K562 (cell line): Measurements from ENCODE around the gene MAGEC2. TPM values are rescaled to one million over a fixed set of nuclear protein-coding genes. Genes with fewer than 3 reads are reported as not detected.

Source experiments
- ATAC-seq: fragments of 200-7000 bp; cut with Tn5 transposase; 3 replicates; pipeline ENCODE4 v1.9.1; 2020; ENCODE audit warnings: moderate library complexity
- BruUV-seq: library from RNA; stranded (reverse); fragments of 400-500 nt; replicated peaks from 2 replicates; lab custom pipeline; 2021; lab: Mats Ljungman, UMichigan
- CTCF ChIA-PET: fragments of 300-600 bp; formaldehyde crosslinking; extraction: SDS; loops from one replicate; lab custom pipeline; 2021; ENCODE audit warnings: low intra/inter-chr PET ratio; lab: Yijun Ruan, JAX
- POLR2A ChIA-PET: fragments of 300-600, 350-650 bp; sonication (Branson Sonifier 250); formaldehyde crosslinking; extraction: SDS; loops from one replicate; lab custom pipeline; 2021; ENCODE audit warnings: antibody characterized with exemption, inconsistent platforms; lab: Yijun Ruan, JAX
- DNase-seq, 4 experiments: peaks; one replicate each; pipeline versions ENCODE4 v3.0.0 to v3.0.0-alpha.2; 2011 to 2018; ENCODE audit warnings: low spot score in 3 of 4, mixed read lengths in 3 of 4; ENCODE audit errors: extremely low read depth in 1 of 4
- FAIRE-seq: peaks from 2 replicates; lab custom pipeline; 2011; peaks lifted over from hg19 to GRCh38; lab: Jason Lieb, UNC
- H2AFZ ChIP-seq: 2 replicates; pipeline ENCODE4 v1.6.0; 2011; ENCODE audit warnings: low read depth, low read length, control low read depth, inconsistent platforms
- H3K27ac ChIP-seq: fragments of 200-600 bp; 3 replicates; pipeline ENCODE4 v1.8.0; 2011; ENCODE audit warnings: low read depth, mild to moderate bottlenecking, control low read depth, inconsistent platforms, low read length, moderate library complexity, mixed read lengths; ENCODE audit errors: extremely low read depth
- H3K27me3 ChIP-seq, 2 experiments: fragments of 300-600 bp in 1 of 2; 2 replicates in 1 of 2; 3 replicates in 1 of 2; pipeline versions ENCODE4 v1.6.0 to v1.8.0; 2011; ENCODE audit warnings: inconsistent platforms in 2 of 2, low read length in 2 of 2, mild to moderate bottlenecking in 1 of 2, mixed read lengths in 1 of 2, moderate library complexity in 1 of 2; ENCODE audit not compliant: control insufficient read depth in 2 of 2, insufficient read depth in 2 of 2
- H3K36me3 ChIP-seq: fragments of 300-600 bp; 3 replicates; pipeline ENCODE4 v1.8.0; 2011; ENCODE audit warnings: mild to moderate bottlenecking, low read length, inconsistent platforms; ENCODE audit not compliant: control insufficient read depth, insufficient read depth
- H3K4me1 ChIP-seq, 2 experiments: fragments of 200-600 bp in 1 of 2; replicated peaks in 1 of 2; 2 replicates in 1 of 2; 3 replicates in 1 of 2; pipeline versions ENCODE4 v1.5.1 to v1.8.0; 2011; ENCODE audit warnings: inconsistent platforms in 2 of 2, low read length in 2 of 2, mild to moderate bottlenecking in 1 of 2, mixed read lengths in 1 of 2, moderate library complexity in 1 of 2; ENCODE audit not compliant: control insufficient read depth in 2 of 2, insufficient read depth in 2 of 2
- H3K4me2 ChIP-seq: 2 replicates; pipeline ENCODE4 v1.6.1; 2011; ENCODE audit warnings: low read length, control low read depth, inconsistent platforms, mixed read lengths; ENCODE audit not compliant: insufficient read depth
- H3K4me3 ChIP-seq: fragments of 200-600 bp; sonication (generic), shearing (Covaris generic); 2 replicates; pipeline ENCODE4 v1.5.1; 2016; ENCODE audit warnings: control low read depth, inconsistent platforms
- H3K79me2 ChIP-seq: fragments of 200-600 bp; 3 replicates; pipeline ENCODE4 v1.8.0; 2011; ENCODE audit warnings: low read length, inconsistent platforms; ENCODE audit not compliant: control insufficient read depth, insufficient read depth
- H3K9ac ChIP-seq, 2 experiments: 2 replicates each; pipeline versions ENCODE4 v1.6.0 to v1.6.1; 2011; ENCODE audit warnings: low read depth in 2 of 2, low read length in 2 of 2, control low read depth in 1 of 2, inconsistent platforms in 1 of 2, mild to moderate bottlenecking in 1 of 2, mixed read lengths in 1 of 2; ENCODE audit not compliant: insufficient read depth in 1 of 2
- H3K9me1 ChIP-seq: one replicate; pipeline ENCODE4 v1.6.0; 2011; ENCODE audit warnings: inconsistent platforms, mild to moderate bottlenecking, low read length, moderate library complexity; ENCODE audit not compliant: control insufficient read depth, insufficient read depth
- H3K9me3 ChIP-seq: replicated peaks from 2 replicates; pipeline ENCODE4 v1.5.1; 2011; ENCODE audit warnings: low read depth, low read length, inconsistent platforms; ENCODE audit not compliant: control insufficient read depth, insufficient read depth
- H4K20me1 ChIP-seq: replicated peaks from 2 replicates; pipeline ENCODE4 v1.6.1; 2011; ENCODE audit warnings: low read length, inconsistent platforms, mixed read lengths; ENCODE audit not compliant: control insufficient read depth, insufficient read depth
- CCNT2 ChIP-seq: IDR thresholded peaks from 2 replicates; pipeline ENCODE4 v1.6.1; 2011; ENCODE audit warnings: borderline replicate concordance, low read depth, mild to moderate bottlenecking, moderate library complexity, mixed read lengths, low read length; ENCODE audit not compliant: insufficient read length; ENCODE audit errors: extremely low read depth
- CLOCK ChIP-seq: fragments of 250-450 bp; sonication (Bioruptor Pico); IDR thresholded peaks from 2 replicates; pipeline ENCODE4 v1.4.0; 2020; ENCODE audit warnings: mild to moderate bottlenecking, moderate library complexity, borderline replicate concordance
- LARP7 ChIP-seq: fragments of 450-650 bp; IDR thresholded peaks from 2 replicates; pipeline ENCODE4 v1.6.1; 2016
- MAFK ChIP-seq: IDR thresholded peaks from 2 replicates; pipeline ENCODE4 v1.6.1; 2011; ENCODE audit warnings: low read length, improper control_type of control experiment
- NFIC ChIP-seq: fragments of 450-650 bp; IDR thresholded peaks from 2 replicates; pipeline ENCODE4 v1.6.1; 2017; ENCODE audit warnings: mild to moderate bottlenecking, inconsistent platforms
- NFIX ChIP-seq: fragments of 250-450 bp; sonication (Bioruptor Pico); IDR thresholded peaks from 2 replicates; pipeline ENCODE4 v1.4.0; 2020; ENCODE audit warnings: low read depth, mild to moderate bottlenecking, moderate library complexity
- SNRNP70 ChIP-seq: fragments of 200-400 bp; formaldehyde crosslinking; optimal IDR thresholded peaks from 2 replicates; pipeline ENCODE3; 2017; ENCODE audit warnings: low read depth, low read length
- TCFL5 ChIP-seq: fragments of 250-450 bp; sonication (Bioruptor Pico); conservative IDR thresholded peaks from 2 replicates; pipeline ENCODE4 v1.6.1; 2021; ENCODE audit warnings: mild to moderate bottlenecking, moderate library complexity, matching md5 sums
- WGBS: fragments of 100-300 bp; shearing (Covaris generic); methylation state at CpG from one replicate; pipeline ENCODE4 v1.1.6; 2016; ENCODE audit warnings: low coverage, mixed read lengths; ENCODE audit not compliant: insufficient coverage; ENCODE audit errors: missing lambda C conversion rate; 5-methylcytosine and 5-hydroxymethylcytosine counted together
- in situ Hi-C: fragments of 300-500 bp; cut with MboI; formaldehyde crosslinking; loops from 4 replicates; pipeline ENCODE4 v1.15.0; 2018; ENCODE audit warnings: inconsistent platforms, mixed read lengths
- intact Hi-C: fragments of 100-400 bp; cut with micrococcal nuclease; formaldehyde crosslinking; loops from 2 replicates; pipeline ENCODE4 v1.14.2; 2022
- polyA plus RNA-seq, 8 experiments: library from polyadenylated mRNA; depleted of rRNA in 4 of 8; stranded (reverse) in 5 of 8; unstranded in 3 of 8; fragments of >200 nt; fragmentation: Nextera tagmentation in 2 of 8; fragmentation: Illumina TruSeq in 1 of 8; extraction: Ambion mirVana in 2 of 8; extraction: Trizol in 1 of 8; gene quantifications; 2 replicates each; pipeline versions ENCODE4 v1.2.1 to v1.2.3, GENCODE V29; 2011 to 2014; ENCODE audit warnings: inconsistent platforms in 1 of 8, missing spikeins in 1 of 8
- total RNA-seq, 7 experiments: library from RNA; depleted of rRNA in 6 of 7; stranded (reverse); fragments of >200 nt in 6 of 7; fragmentation: Illumina TruSeq in 2 of 7; extraction: Trizol in 2 of 7; gene quantifications; 2 replicates each; pipeline versions ENCODE4 v1.2.1 to v1.2.3, GENCODE V29; 2011 to 2021; ENCODE audit warnings: low replicate concordance in 1 of 7

MAGEC2 gene
- total and polyA plus RNA-seq, 9 of the 15 experiments (the other 6 are each of a cell fraction or from before 2014, with no cell fraction given) = 9.1 to 174 (median 78.0) TPM

GRCh38 chrX:142201113-142201512 lies 4.0 kb downstream of the MAGEC2 start:
- WGBS = 39% methylated on average over 2 of the region's 2 CpGs
- ChIA-PET CTCF (no interaction called here), POLR2A (no interaction called here)
- H3K9me3 ChIP-seq = no peaks in the 10 kb centered on the region
- peaks cover 21% of the 10 kb centered on the region; the same call in 1 of the 3 replicates for H3K36me3 ChIP-seq
- TF ChIP-seq NFIC (peak; percentile 94), LARP7 (no peak), SNRNP70 (no peak), CCNT2 (no peak), CLOCK (no peak), MAFK (no peak), TCFL5 (CRISPR knock-in tag) (no peak), NFIX (peak; percentile 91)
- no peak overlapping the region for H3K9ac ChIP-seq
- no peaks in the 10 kb centered on the region; a peak in 1 of 5 replicates for H3K4me1 ChIP-seq
- FAIRE-seq = no peak
- in situ Hi-C loops (no loop called here), intact Hi-C loops (no loop called here)
- no peak overlapping the region for H2AFZ ChIP-seq
- H3K4me2 ChIP-seq = no peak overlapping the region
- no peak for DNase-seq
- no peak overlapping the region for H3K27ac ChIP-seq
- no TSS peak for BruUV-seq
- H3K27me3 ChIP-seq = no peaks in the 10 kb centered on the region
- H3K9me1 ChIP-seq = no peaks in the 10 kb centered on the region
- H4K20me1 ChIP-seq = no peaks in the 10 kb centered on the region
- H3K79me2 ChIP-seq = peaks cover 15% of the 10 kb centered on the region
- no peak for ATAC-seq
- no peak overlapping the region for H3K4me3 ChIP-seq
